Mesendoderm (in vitro differentiated cells): ENCODE data around the gene KRT77.

Experiments used
- DNase-seq: peaks from one replicate; pipeline ENCODE4 v3.0.0; 2013
- H2AK5ac ChIP-seq: 2 replicates; pipeline ENCODE4 v1.6.1; 2013; ENCODE audit warnings: low read length, inconsistent platforms
- H2BK120ac ChIP-seq: 2 replicates; pipeline ENCODE4 v1.6.1; 2013; ENCODE audit warnings: low read depth, mild to moderate bottlenecking, low read length, moderate library complexity, mixed read lengths
- H2BK15ac ChIP-seq: replicated peaks from 2 replicates; pipeline ENCODE4 v1.6.1; 2013; ENCODE audit warnings: low read depth, mild to moderate bottlenecking, moderate library complexity
- H2BK5ac ChIP-seq: 2 replicates; pipeline ENCODE4 v1.6.1; 2013; ENCODE audit warnings: low read length, inconsistent platforms
- H3K18ac ChIP-seq: 2 replicates; pipeline ENCODE4 v1.6.1; 2013; ENCODE audit warnings: mild to moderate bottlenecking, low read length, mixed read lengths
- H3K23ac ChIP-seq: one replicate; pipeline ENCODE4 v1.6.1; 2013; ENCODE audit warnings: low read length
- H3K27ac ChIP-seq: 2 replicates; pipeline ENCODE4 v1.5.1; 2013; ENCODE audit warnings: low read depth, mild to moderate bottlenecking, inconsistent platforms, low read length, moderate library complexity
- H3K27me3 ChIP-seq: 2 replicates; pipeline ENCODE4 v1.6.1; 2013; ENCODE audit warnings: low read length, control low read depth, mild to moderate bottlenecking, inconsistent platforms; ENCODE audit not compliant: insufficient read depth, poor library complexity
- H3K36me3 ChIP-seq: 2 replicates; pipeline ENCODE4 v1.6.1; 2013; ENCODE audit warnings: low read length, inconsistent platforms; ENCODE audit not compliant: control insufficient read depth, insufficient read depth
- H3K4ac ChIP-seq: one replicate; pipeline ENCODE4 v1.6.1; 2013; ENCODE audit warnings: low read depth, mild to moderate bottlenecking, low read length, moderate library complexity
- H3K4me1 ChIP-seq: 2 replicates; pipeline ENCODE4 v1.6.1; 2013; ENCODE audit warnings: low read depth, low read length, inconsistent platforms; ENCODE audit not compliant: control insufficient read depth
- H3K4me2 ChIP-seq: 2 replicates; pipeline ENCODE4 v1.6.1; 2013; ENCODE audit warnings: low read length
- H3K4me3 ChIP-seq: 2 replicates; pipeline ENCODE4 v1.5.1; 2013; ENCODE audit warnings: mild to moderate bottlenecking, low read length
- H3K56ac ChIP-seq: one replicate; pipeline ENCODE4 v1.6.1; 2013; ENCODE audit warnings: low read length
- H3K79me1 ChIP-seq: 2 replicates; pipeline ENCODE4 v1.6.1; 2013; ENCODE audit warnings: low read length, inconsistent platforms
- H3K79me2 ChIP-seq: 2 replicates; pipeline ENCODE4 v1.6.1; 2013; ENCODE audit warnings: mild to moderate bottlenecking, low read length; ENCODE audit not compliant: control insufficient read depth, insufficient read depth
- H3K9ac ChIP-seq: 2 replicates; pipeline ENCODE4 v1.6.1; 2013; ENCODE audit warnings: low read length, inconsistent platforms
- H4K5ac ChIP-seq: one replicate; pipeline ENCODE4 v1.6.1; 2013; ENCODE audit warnings: low read length
- H4K8ac ChIP-seq: one replicate; pipeline ENCODE4 v1.6.1; 2013; ENCODE audit warnings: low read depth, mild to moderate bottlenecking, control low read depth, low read length, moderate library complexity
- WGBS: extraction: QIAGEN DNeasy Blood & Tissue Kit; methylation state at CpG from one replicate; pipeline ENCODE4 v1.1.7; 2013; ENCODE audit warnings: low lambda C conversion rate, missing lambda C conversion rate; ENCODE audit not compliant: insufficient coverage; ENCODE audit errors: extremely low coverage; 5-methylcytosine and 5-hydroxymethylcytosine counted together

KRT77 gene

DNA sequence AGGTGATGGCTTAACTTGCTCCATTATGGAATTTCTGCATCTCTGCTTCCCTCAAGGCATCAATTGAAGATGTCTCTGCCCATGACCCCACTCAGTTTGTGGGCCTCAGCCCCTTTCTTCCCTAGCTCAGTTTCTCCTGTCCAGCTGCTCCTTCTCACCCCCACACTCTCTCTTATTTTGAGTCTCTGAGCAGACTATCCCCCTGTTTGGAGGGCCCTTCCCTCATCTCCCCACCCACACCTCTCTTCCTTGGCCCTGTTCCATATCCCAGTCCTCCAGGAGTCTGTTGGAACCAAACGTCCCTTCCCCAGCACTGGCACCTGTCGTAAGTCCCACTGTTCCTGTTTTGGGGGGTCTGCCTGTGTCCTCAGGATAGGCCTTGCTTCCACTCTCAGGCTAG is 14.8 kb downstream of the KRT77 start:
- no peak overlapping the region for H3K18ac ChIP-seq
- no CpG with 5 or more reads among the region's 2 CpGs for WGBS

GRCh38 chr12:52687497-52688385 is 15.6 kb downstream of the KRT77 start:
- no peak overlapping the region for H4K8ac ChIP-seq
- DNase-seq: no peak
- H3K79me1 ChIP-seq: no peaks in the 10 kb centered on the region

More for the DNA sequence above, 14.8 kb downstream of the KRT77 start:
- H3K9ac ChIP-seq: no peak overlapping the region
- H4K8ac ChIP-seq: no peak overlapping the region
- H3K79me1 ChIP-seq: no peaks in the 10 kb centered on the region
- H2AK5ac ChIP-seq: no peak overlapping the region
- no peak overlapping the region for H3K4ac ChIP-seq
- H3K23ac ChIP-seq: no peak overlapping the region
- H3K27ac ChIP-seq: no peak overlapping the region
- H4K5ac ChIP-seq: no peak overlapping the region
- no peak overlapping the region for H3K56ac ChIP-seq
- H2BK15ac ChIP-seq: no peak overlapping the region
- DNase-seq: no peak
- no peak overlapping the region for H3K4me2 ChIP-seq
- no peak overlapping the region for H2BK5ac ChIP-seq
- no peak overlapping the region for H3K4me3 ChIP-seq
- H2BK120ac ChIP-seq: no peak overlapping the region
- no peaks in the 10 kb centered on the region for H3K27me3 ChIP-seq
- H3K4me1 ChIP-seq: no peaks in the 10 kb centered on the region
- H3K79me2 ChIP-seq: no peaks in the 10 kb centered on the region
- H3K36me3 ChIP-seq: no peaks in the 10 kb centered on the region

DNA sequence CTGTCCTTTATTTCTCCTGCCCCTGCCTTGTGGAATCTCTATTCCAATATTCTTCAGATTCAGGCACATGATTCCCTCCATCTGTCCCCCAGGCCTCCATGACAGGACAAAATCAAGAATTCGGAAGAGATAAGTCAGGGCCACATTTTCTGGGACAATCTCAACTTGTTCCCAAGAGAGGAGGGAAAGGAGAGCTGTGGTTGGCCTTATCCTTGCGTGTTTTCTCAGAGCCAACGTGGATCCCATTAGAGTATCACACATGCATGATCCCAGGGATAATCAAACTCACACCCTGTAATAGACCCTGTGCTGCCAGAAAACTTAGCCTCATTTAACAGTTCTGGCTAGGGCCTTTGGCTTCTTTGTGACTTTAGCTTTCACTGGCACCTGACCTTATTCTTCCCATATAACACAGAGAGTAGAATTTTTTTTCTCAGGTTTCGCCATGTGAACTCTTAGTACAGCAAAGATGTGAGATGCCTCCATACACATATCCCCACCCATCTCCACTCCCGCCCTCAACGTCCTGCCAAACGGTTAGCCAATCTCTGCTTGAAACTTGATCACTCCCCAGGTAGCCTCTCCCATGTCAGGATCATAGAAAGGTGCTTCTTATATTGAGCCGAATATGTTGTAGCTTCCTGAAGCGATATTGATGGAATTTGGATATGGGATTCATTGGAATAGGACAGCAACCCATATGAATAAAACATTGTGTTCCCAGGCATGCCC is 16.4 kb downstream of the KRT77 start:
- no peaks in the 10 kb centered on the region for H3K79me1 ChIP-seq
- no CpG with 5 or more reads among the region's 9 CpGs for WGBS
- no peak overlapping the region for H3K23ac ChIP-seq
- no peaks in the 10 kb centered on the region for H3K27me3 ChIP-seq
- H3K4me3 ChIP-seq: no peak overlapping the region
- no peak overlapping the region for H4K5ac ChIP-seq
- no peak overlapping the region for H2BK120ac ChIP-seq
- no peak overlapping the region for H3K56ac ChIP-seq
- no peak overlapping the region for H3K9ac ChIP-seq
- no peak overlapping the region for H3K4me2 ChIP-seq
- H3K4ac ChIP-seq: no peak overlapping the region
- H2AK5ac ChIP-seq: no peak overlapping the region
- no peak for DNase-seq
- H4K8ac ChIP-seq: no peak overlapping the region
- H3K79me2 ChIP-seq: no peaks in the 10 kb centered on the region
- no peaks in the 10 kb centered on the region for H3K36me3 ChIP-seq
- H3K18ac ChIP-seq: no peak overlapping the region
- H2BK15ac ChIP-seq: no peak overlapping the region
- H2BK5ac ChIP-seq: no peak overlapping the region
- H3K4me1 ChIP-seq: no peaks in the 10 kb centered on the region
- no peak overlapping the region for H3K27ac ChIP-seq

More at GRCh38 chr12:52687497-52688385, 15.6 kb downstream of the KRT77 start:
- no peak overlapping the region for H2AK5ac ChIP-seq
- H2BK5ac ChIP-seq: no peak overlapping the region
- no peaks in the 10 kb centered on the region for H3K36me3 ChIP-seq
- no peaks in the 10 kb centered on the region for H3K27me3 ChIP-seq
- no peak overlapping the region for H2BK15ac ChIP-seq
- H3K4ac ChIP-seq: no peak overlapping the region
- no peak overlapping the region for H3K4me2 ChIP-seq
- WGBS: no CpG with 5 or more reads among the region's 8 CpGs
- no peaks in the 10 kb centered on the region for H3K4me1 ChIP-seq
- no peak overlapping the region for H3K56ac ChIP-seq
- no peak overlapping the region for H4K5ac ChIP-seq
- H3K9ac ChIP-seq: no peak overlapping the region
- H3K23ac ChIP-seq: no peak overlapping the region
- H3K79me2 ChIP-seq: no peaks in the 10 kb centered on the region
- H3K27ac ChIP-seq: no peak overlapping the region
- H2BK120ac ChIP-seq: no peak overlapping the region
- no peak overlapping the region for H3K4me3 ChIP-seq
- H3K18ac ChIP-seq: no peak overlapping the region

DNA sequence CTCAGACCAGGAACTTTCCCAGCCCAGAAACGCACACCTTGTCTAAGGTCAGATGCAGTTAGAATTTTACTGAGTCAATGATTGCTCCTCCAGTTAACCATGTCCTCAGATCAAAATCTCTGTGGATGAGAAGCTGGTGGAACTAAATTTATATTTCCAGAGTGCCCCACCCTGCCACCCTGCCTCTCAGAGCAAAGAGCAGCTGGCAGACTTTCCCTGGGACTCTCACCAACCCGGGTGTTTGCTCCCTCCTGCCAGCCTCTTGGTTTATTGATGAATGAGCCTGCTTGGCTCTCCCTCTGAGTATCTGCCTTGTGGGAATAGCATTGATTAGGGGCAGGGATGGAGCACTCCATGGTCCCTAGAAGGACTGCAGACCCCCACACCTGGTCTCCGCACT is 17.3 kb downstream of the KRT77 start:
- Histone ChIP-seq H3K4me1 (no peaks in the 10 kb centered on the region), H3K27me3 (no peaks in the 10 kb centered on the region), H3K79me2 (no peaks in the 10 kb centered on the region), H3K4me2 (no peak overlapping the region), H3K36me3 (no peaks in the 10 kb centered on the region), H3K4ac (no peak overlapping the region), H3K79me1 (no peaks in the 10 kb centered on the region), H3K9ac (no peak overlapping the region), H2BK120ac (no peak overlapping the region), H3K4me3 (no peak overlapping the region), H2BK15ac (no peak overlapping the region), H2AK5ac (no peak overlapping the region), H2BK5ac (no peak overlapping the region), H4K5ac (no peak overlapping the region), H3K27ac (no peak overlapping the region), H3K18ac (no peak overlapping the region), H3K56ac (no peak overlapping the region), H4K8ac (no peak overlapping the region), H3K23ac (no peak overlapping the region)
- no peak for DNase-seq
- WGBS: no CpG with 5 or more reads among the region's 3 CpGs

- Histone ChIP-seq H3K18ac (no peak overlapping the region), H2BK5ac (no peak overlapping the region), H3K79me2 (no peaks in the 10 kb centered on the region), H2BK15ac (no peak overlapping the region), H3K23ac (no peak overlapping the region), H3K36me3 (no peaks in the 10 kb centered on the region), H2BK120ac (no peak overlapping the region), H3K4ac (no peak overlapping the region), H3K27me3 (no peaks in the 10 kb centered on the region), H3K56ac (no peak overlapping the region), H3K4me1 (no peaks in the 10 kb centered on the region), H3K79me1 (no peaks in the 10 kb centered on the region), H3K27ac (no peak overlapping the region), H3K9ac (no peak overlapping the region), H3K4me3 (no peak overlapping the region), H2AK5ac (no peak overlapping the region), H4K8ac (no peak overlapping the region), H3K4me2 (no peak overlapping the region), H4K5ac (no peak overlapping the region)
- no CpG with 5 or more reads among the region's 6 CpGs for WGBS
- DNase-seq: no peak
These were observed 17.9 kb downstream of the KRT77 start for GRCh38 chr12:52685406-52685890.
